ENCODE measurements around the gene SOAT2.
A peak's percentile ranks its signal among the peaks of the same experiment; 100 is the strongest.
"Not testable (repeated sequence)": the region's sequence is repeated elsewhere in the genome, so short reads cannot be mapped to it uniquely, and the experiment has no call there.

Gene SOAT2

DNA sequence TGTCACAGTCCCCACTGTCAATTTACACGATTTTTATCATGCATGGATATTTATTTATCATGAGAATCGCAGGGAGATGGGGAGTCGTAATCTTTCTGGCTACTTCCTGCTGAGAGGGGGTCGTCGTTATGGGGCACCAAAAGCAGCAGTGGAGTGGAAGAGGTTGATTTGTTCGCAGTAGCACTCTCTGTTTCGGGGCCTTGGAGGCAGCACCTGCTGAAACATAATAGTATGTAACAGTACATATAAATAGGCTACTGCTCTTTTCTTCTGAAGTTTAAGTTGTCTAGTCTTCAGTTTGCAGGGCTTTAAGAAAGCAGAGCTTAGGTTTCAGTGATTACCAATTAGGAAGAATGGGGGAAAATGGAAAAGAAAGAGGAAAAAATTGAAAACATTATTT is 3.8 kb downstream of the SOAT2 start:
- FAIRE-seq = no peak

DNA sequence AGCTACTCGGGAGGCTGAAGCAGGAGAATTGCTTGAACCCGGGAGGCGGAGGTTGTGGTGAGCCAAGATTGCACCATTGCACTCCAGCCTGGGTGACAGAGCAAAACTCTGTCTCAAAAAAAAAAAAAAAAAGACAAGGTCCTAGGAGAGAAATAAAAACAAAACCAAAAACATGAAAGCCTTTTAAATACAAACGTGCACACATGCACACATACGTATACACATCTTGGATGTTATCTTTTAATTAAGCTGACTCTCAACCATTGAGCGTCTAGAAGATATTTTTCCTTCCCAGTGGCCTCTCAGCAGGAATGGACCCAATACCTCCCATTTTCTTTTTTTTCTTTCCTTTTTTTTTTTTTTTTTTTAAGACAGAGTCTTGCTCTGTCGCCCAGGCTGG is 9.1 kb downstream of the SOAT2 start:
- not testable (repeated sequence) for FAIRE-seq

DNA sequence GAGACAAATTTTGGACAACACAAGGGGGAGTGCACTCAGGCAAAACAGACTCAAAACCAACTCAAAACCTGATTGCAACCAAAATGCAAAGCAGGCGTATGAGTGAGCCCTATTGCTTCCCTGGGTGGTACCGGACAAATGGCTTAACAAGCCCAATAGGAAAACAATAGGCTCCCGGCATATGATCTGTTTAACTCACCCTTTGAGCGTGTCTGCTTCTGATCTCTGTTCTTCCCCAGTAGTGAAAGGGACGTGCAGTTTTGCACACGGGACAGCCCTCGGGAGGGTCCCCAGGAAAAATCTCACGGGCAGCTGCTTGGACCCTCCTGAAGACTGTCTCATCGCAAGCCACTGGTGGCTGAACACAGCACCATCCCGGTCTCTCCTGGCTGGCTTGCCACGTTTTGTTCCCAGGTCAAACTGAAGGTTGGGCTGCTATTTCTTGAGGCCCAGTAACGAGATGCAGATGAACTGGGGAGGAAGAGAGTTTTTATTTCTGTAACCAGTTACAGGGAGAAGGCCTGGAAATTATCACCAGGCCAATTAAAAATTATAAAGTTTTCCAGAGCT is 9.9 kb downstream of the SOAT2 start:
- FAIRE-seq = no peak

DNA sequence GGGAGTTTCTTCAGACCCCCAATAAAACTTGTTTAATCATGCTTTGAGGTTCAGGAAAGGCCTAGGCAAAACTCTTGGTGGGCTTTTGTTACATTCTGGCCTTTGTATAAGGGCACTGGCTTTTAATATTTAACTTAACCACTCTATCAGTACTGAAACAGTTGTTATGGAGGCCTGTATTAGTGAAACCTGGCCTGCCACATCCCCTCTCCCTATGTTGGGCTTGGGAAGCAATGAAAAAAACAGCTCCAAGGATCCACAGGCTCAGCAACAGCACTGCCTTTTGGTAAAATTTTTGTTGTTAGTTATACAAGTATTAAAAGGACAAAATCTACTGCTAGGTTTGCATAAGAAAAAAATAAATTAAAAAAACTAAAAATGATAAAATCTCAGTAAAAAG is 10.7 kb downstream of the SOAT2 start:
- no peak for FAIRE-seq

DNA sequence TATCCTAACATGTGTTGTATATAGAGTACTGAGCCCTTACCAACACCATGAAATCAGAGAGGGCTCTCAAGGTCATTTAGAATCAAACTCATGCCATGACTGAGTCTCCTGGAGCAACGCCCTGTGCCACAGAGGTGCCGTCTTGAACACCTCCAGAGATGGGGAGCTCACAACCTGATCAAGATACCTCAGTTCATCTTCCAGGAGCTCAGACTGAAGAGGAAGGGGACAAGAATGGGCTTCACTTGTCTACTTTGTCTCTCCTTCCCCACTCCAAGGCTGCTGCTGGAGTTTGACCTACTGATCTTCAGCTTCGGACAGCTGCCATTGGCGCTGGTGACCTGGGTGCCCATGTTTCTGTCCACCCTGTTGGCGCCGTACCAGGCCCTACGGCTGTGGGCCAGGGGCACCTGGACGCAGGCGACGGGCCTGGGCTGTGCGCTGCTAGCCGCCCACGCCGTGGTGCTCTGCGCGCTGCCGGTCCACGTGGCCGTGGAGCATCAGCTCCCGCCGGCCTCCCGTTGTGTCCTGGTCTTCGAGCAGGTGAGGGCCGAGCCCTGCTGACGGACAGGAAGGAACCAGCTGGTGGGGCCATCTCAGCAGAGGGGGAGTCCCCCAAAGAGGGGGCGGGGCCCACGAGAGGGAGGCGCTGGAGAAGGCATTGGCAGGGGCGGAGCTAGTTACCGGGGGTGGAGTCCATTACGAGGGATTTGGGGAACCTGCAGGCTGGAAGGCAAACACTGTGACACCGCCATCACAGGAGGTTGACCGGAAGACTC is 12.0 kb downstream of the SOAT2 start:
- FAIRE-seq = no peak

DNA sequence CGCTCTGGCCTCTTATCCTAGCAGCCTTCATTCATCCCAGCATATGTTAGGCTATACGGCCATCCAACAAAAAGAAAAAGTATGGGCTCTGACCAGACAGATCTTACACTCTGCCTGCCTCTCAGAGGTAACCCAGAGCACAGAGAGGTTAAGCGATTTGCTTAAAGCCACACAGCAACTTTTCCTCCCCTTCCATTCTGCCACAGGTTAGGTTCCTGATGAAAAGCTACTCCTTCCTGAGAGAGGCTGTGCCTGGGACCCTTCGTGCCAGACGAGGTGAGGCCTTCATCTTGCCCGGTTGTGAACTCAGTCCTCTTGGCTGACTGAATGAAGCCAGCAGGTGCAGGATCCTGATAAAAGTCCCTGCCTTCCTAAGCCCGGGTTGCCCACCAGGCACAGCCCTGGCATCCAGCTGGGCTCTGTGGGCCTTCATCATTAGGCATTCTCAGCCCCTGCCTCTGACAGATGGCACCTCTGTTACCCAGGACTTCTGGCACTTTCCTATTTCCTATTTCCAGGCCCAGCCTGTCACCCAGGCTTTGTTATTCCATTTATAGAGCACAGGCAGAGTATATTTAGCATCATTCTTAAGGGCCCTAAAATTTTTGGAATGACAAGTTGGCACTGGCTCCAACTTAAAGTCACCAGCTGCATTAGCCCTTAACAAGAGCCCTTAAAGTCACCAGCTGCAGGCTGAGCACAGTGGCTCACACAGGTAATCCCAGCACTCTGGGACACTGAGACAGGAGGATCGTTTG is 12.8 kb downstream of the SOAT2 start:
- FAIRE-seq = no peak

DNA sequence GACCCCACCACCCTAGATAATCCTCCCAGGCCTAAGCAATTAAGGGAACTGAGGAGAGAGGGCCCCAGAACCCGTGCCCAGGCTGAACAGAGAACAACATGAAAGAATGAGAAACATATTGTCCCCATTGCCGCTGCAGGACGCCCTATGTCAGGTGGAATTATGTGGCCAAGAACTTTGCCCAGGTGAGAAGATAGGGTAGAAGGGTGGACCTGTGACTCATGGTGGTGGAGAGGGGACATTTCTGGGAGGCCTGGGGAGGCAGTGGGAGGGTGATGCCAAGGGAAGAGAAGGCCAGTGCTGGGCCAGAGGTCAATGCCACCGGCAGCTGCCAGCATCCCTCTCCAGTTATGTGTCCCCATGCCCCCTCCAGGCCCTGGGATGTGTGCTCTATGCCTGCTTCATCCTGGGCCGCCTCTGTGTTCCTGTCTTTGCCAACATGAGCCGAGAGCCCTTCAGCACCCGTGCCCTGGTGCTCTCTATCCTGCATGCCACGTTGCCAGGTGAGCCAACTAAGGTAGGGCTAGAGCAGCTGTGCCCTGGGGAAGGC is 15.5 kb downstream of the SOAT2 start:
- FAIRE-seq = no peak

DNA sequence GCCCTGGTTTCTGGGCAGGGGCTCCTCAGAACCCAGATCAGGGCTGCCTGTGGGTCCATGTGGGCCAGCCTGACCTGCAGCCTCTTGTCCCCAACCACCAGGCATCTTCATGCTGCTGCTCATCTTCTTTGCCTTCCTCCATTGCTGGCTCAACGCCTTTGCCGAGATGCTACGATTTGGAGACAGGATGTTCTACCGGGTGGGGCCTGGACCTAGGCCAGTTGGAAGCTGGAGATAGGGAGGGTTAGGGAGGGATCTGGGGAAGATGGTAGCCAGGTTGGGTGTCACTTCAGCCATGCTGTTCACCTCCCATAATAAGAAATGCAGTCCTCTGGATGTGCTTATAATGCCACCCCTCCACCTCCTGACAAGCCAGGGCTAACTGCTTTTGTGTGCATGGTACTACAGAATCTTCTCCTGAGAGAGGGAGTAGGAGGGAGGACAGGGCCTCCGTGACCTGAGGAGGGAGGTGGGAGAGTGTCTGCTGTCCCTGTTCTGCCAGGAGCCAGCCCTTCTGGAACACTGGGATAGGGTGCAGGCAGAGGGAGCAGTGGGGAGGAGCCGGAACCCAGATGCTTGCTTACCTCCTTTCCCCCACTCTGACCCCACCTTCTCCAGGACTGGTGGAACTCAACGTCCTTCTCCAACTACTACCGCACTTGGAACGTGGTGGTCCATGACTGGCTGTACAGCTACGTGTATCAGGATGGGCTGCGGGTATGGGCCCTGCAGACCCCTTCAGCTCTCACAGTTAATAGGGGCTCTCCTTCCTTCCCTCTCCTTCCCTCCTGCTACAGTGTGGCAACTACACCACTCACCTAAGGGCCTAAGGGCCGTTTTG is 17.6 kb downstream of the SOAT2 start:
- no peak for FAIRE-seq

DNA sequence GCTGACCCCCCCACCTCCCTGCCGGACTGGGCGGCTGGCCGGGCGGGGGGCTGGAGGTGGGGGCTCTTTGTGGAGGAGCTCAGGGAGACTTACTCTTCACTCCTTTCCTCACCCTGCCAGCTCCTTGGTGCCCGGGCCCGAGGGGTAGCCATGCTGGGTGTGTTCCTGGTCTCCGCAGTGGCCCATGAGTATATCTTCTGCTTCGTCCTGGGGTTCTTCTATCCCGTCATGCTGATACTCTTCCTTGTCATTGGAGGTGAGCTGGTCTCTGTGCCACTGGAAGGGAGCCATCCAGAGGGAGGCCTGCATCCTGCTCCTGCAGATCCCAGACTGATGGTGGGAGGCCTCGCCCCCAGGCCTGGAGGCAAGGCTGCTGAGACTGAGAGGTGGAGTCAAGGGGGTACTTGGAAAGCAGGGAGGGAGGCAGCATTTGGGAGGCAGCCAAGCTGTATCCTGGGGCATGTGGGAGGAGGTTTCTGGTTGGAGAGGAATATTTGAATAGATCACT is 19.7 kb downstream of the SOAT2 start:
- no peak for FAIRE-seq

DNA sequence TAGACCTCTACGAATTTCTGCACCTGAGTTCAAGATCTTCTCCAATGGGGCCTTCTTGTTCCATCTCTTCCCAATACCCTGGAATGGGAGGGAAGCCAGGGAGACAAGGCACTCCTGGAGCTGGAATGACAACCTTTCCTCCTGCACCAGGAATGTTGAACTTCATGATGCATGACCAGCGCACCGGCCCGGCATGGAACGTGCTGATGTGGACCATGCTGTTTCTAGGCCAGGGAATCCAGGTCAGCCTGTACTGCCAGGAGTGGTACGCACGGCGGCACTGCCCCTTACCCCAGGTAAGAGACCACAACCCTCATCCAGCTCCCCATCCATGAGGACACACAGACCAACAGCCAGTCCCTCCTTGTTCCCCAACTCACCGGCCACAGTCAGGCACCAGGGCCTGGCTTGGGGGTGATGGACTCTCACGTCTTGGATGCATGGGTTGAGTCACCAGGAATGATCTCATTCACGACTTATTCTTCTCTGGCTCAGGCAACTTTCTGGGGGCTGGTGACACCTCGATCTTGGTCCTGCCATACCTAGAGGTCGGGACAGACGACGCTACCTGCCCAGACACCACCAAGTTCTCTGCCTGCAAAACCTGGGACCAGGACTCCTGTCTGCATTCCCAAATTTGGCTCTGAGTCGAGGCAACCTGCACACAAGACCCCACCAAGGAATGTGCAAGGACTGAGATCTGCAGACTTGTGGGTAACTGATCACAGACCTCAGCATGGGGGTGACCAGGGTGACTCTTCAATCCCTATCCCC is 20.5 kb downstream of the SOAT2 start:
- FAIRE-seq = no peak

DNA sequence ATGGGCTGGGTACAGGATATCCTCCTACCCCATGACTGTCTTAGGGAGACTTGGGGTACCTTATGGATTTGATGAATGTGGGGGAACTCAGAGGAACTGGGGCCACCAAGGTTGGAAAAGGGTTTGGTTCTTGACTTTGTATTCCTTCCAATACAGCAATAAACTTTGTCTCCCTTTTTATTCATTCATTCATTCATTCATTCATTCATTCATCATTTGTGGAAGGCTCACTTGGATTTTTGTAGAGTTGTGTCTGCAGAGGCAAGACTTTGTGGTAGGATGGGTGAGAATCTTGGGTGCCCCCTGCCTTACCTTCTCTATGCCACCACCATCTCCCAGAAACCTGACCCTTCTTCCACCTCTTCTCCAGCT is 21.1 kb downstream of the SOAT2 start:
- no peak for FAIRE-seq

DNA sequence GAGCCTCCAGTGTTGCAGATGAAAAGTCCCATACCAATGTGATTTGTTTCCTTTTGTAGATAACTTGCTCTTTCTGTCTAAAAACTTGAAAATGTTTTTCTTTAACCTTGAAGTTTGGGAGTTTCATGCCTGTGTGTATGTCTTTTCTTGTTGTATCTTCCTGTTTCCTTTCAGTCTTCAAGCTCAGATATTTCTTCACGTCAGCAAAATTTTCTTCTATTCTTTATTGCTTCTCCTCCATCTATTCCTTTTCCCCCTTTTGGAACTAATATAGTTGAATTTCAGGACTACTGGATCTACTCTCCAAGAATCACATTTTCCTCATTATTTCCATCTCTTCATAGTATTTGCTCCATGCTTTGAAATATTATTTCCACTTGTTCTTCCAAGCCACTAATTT is 23.9 kb downstream of the SOAT2 start:
- no peak for FAIRE-seq

DNA sequence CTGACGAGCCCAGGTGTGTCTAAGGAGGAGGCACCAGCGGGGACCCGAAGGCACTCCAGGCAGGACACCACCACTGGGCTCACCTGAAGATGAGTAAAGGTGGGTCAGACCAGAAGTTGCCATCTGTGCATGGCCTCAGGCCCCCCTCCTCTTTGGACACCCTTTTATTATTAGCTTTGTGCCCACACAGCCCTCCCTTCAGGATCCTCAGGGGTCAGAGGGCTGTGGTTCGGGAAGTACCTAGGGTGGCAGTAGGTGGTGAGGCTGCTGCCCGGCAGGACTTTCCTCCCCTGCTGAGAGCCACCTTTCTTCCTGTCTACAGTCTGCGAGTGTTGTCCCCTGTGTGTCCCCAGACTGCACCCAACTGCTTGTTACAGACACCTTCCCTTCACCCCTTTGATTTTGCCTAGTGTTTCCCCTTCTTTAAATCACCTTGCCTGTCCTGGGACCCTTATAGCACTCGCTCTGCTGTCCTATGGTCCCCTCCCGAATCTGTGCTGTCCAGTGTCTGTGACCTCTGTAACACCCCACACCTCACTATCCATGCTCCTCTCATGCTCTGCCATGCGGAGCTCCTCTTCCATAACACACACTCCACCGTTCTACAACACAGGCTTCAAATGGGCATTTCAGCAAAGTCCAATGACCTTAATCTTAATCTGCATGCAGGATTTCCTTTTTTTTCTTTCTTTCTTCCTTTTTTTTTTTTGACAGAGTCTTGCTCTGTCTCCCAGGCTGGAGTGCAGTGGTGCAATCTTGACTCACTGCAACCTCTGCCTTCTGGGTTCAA is 25.7 kb downstream of the SOAT2 start:
- FAIRE-seq = no peak

DNA sequence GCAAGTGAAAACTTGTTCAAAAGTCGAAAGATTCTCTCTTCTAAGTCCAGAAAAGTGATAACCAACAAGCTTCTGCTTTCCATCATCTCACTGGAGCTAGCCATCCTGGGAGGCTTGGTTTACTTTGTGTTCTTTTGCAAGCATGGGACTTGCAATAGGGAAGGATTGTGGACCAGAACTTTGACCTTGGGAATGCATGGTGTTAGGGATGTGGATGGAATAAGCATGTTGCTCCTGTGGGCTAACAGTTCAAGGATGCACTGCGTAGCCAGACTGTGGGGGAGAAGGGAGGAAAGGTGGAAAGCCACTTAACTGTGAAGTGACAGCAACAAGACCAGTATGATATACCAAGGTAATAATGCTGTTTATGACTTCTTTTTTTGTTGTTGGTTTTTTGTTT is 28.6 kb downstream of the SOAT2 start:
- no peak for FAIRE-seq

DNA sequence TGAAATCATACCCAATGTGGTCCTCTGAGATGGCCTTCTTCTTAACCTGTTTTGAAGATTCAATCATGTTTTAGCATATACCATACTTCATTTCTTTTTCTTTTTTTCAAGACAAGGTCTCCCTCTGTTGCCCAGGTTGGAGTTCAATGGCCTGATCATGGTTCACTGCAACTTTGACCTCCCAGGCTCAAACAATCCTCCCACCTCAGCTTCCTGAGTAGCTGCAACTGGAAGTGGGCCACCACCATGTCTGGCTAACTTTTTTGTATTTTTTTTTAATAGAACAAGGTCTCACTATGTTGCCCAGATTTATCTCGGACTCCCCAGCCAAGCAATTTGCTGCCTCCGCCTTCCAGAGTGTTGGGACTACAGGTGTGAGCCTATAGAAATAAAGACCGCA is 30.4 kb downstream of the SOAT2 start:
- FAIRE-seq = no peak

DNA sequence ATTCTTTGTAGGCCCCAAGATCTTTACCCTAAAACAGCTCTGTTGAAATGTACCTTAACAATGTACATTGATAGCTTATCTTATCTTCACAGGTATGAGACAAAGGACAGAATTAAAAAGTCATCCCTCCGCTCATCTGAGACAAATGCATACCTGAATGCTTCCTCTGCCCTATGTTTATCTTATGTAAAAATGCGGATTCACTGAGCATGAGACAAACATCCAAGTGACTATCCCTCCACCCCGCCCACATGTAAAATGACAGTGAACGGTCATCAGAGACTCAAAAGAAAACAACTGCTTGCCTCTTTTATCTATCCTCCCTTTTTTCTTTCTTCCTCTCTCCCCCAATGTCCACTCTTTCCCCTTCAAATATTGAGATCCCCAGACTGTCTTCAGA is 40.1 kb downstream of the SOAT2 start:
- FAIRE-seq = no peak

DNA sequence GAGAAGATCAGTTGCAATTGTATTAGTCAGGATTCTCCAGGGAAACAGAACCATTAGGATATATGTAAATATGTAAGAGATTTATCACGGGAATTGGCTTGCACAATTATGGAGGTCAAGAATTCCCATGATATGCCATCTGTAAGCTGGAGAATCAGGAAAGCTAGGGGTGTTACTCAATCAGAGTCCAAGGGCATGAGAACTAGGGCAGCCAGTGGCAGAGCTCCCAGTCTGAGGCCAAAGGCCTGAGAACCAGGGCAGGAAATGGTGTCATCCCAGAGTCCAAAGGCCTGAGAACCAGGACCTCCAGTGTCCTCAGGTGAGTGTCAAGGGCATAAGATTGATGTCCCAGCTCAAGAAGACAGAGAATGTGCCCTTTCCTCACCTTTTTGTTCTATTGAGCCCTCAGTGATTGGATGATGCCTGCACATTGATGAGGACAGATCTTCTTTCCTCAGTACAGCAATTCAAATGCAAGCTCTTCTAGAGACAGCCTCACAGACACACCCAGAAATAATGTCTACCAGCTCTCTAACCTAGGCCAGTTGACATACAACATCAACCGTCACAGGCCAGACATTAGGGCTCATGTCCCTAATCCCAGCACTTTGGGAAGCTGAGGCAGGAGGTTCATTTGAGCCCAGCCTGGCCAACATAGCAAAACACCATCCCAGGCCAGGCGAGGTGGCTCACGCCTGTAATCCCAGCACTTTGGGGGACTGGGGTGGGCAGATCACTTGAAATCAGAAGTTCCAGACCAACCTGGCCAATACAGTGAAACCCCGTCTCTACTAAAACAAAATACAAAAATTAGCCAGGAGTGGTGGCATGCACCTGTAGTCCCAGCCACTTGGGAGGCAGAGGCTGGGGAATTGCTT is 42.3 kb downstream of the SOAT2 start:
- no peak for FAIRE-seq

DNA sequence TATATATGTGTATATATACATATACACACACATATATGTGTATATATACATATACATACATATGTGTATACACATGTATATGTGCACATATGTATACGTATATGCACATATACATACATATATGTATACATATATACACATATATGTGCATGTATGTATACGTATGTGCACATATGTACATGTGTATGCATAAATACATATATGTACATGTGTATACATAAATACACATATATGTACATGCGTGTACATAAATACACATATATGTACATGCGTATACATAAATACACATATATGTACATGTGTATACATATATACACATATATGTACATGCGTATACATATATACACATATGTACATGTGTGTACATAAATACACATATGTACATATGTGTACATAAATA is 43.9 kb downstream of the SOAT2 start:
- peak; percentile 45 for FAIRE-seq

DNA sequence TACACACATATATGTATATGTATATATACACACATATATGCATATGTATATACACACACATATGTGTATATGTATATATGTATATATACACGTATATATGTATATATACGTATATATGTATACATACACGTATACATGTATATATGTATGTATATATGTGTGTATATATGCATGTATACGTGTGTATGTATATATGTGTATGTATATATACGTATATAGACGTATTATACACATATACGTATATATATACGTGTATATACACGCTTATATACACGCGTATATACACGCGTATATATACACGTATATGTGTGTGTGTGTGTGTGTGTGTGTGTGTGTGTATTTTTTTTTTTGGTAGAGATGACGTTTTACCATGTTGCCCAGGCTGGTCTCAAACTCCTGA is 44.4 kb downstream of the SOAT2 start:
- FAIRE-seq = peak; percentile 76

DNA sequence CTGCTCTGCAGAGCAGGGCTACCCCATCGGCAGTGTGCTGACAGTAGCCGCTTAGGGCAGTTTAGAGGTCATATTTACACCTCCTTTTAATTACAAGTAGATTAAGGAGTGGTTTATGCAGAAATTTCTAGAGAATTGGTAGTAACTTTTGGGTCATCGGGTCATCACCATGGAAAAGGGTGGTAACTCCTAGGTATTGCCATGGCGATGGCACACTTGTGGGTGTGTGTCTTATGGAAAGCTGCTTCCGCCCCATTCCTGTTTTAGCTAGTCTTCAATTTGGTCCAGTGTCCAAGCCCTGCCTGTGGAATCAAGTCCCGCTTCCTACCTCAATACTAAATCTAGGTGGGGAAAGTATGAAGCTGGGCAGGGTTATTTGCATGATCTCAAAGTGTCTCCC is 47.8 kb downstream of the SOAT2 start:
- FAIRE-seq = no peak

Measured in colon (tissue), 2 donors.